GM12878 (cell line): Measurements from ENCODE around the gene LAMA5.

Source experiments
- GABPA ChIP-seq: IDR thresholded peaks from 2 replicates; pipeline ENCODE4 v1.6.1; 2014; ENCODE audit warnings: antibody characterized with exemption, low read depth, mild to moderate bottlenecking, inconsistent platforms
- IRF4 ChIP-seq: IDR thresholded peaks from 2 replicates; pipeline ENCODE4 v1.6.1; 2011; ENCODE audit warnings: low read depth, low read length
- MAX ChIP-seq: IDR thresholded peaks from 2 replicates; pipeline ENCODE4 v1.6.1; 2012; ENCODE audit warnings: low read depth, low read length, improper control_type of control experiment
- POLR2AphosphoS5 ChIP-seq: IDR thresholded peaks from 2 replicates; pipeline ENCODE4 v1.6.1; 2011; ENCODE audit warnings: mild to moderate bottlenecking, low read length, inconsistent platforms
- ZNF274 ChIP-seq: IDR thresholded peaks from one replicate; pipeline ENCODE4 v1.8.0; 2011; ENCODE audit not compliant: insufficient read length, insufficient read depth

GRCh38 chr20:62303340-62304226 lies 63.5 kb downstream of the LAMA5 start:
- no peak for TF ChIP-seq IRF4
- TF ChIP-seq POLR2AphosphoS5, result peak; percentile 33
- no peak for TF ChIP-seq GABPA
- TF ChIP-seq ZNF274, result no peak
- no peak for TF ChIP-seq MAX
